Bronchial epithelial cell (primary cell): ENCODE results near the gene NSUN3. TPM values are rescaled to one million over a fixed set of nuclear protein-coding genes. Genes with fewer than 3 reads are reported as not detected.

Experiments used
- DNase-seq: peaks from one replicate; pipeline ENCODE4 v3.0.0-alpha.2; 2010; ENCODE audit warnings: low read depth
- FAIRE-seq: peaks from 2 replicates; lab custom pipeline; 2011; peaks lifted over from hg19 to GRCh38; lab: Jason Lieb, UNC
- H3K27me3 ChIP-seq: 2 replicates; pipeline ENCODE4 v1.5.1; 2011; ENCODE audit warnings: low read length; ENCODE audit not compliant: control insufficient read depth, insufficient read depth
- H3K36me3 ChIP-seq: 2 replicates; pipeline ENCODE4 v1.5.1; 2011; ENCODE audit warnings: low read length; ENCODE audit not compliant: control insufficient read depth, insufficient read depth
- H3K4me3 ChIP-seq: 2 replicates; pipeline ENCODE4 v1.5.1; 2011; ENCODE audit warnings: mild to moderate bottlenecking, low read depth, low read length, control low read depth
- total RNA-seq: library from RNA; depleted of rRNA; stranded (reverse); fragments of >200 nt; gene quantifications from 2 replicates; pipeline ENCODE4 v1.2.1, GENCODE V29; 2014
- TF ChIP-seq, protein P1 (sequence below): IDR thresholded peaks from 2 replicates; pipeline ENCODE4 v1.5.1; 2011; ENCODE audit warnings: mild to moderate bottlenecking, moderate library complexity, low read length, control low read depth, inconsistent platforms; ENCODE audit not compliant: insufficient read depth, severe bottlenecking

Gene NSUN3
- total RNA-seq, 1 donor from 2014 or later = 7.9 TPM

- H3K4me3 ChIP-seq = no peak overlapping the region
- FAIRE-seq = no peak
- no peak for DNase-seq
- TF ChIP-seq, protein P1, sequence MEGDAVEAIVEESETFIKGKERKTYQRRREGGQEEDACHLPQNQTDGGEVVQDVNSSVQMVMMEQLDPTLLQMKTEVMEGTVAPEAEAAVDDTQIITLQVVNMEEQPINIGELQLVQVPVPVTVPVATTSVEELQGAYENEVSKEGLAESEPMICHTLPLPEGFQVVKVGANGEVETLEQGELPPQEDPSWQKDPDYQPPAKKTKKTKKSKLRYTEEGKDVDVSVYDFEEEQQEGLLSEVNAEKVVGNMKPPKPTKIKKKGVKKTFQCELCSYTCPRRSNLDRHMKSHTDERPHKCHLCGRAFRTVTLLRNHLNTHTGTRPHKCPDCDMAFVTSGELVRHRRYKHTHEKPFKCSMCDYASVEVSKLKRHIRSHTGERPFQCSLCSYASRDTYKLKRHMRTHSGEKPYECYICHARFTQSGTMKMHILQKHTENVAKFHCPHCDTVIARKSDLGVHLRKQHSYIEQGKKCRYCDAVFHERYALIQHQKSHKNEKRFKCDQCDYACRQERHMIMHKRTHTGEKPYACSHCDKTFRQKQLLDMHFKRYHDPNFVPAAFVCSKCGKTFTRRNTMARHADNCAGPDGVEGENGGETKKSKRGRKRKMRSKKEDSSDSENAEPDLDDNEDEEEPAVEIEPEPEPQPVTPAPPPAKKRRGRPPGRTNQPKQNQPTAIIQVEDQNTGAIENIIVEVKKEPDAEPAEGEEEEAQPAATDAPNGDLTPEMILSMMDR = no peak
- no peaks in the 10 kb centered on the region for H3K36me3 ChIP-seq
- H3K27me3 ChIP-seq = no peaks in the 10 kb centered on the region
These were observed 13.6 kb upstream of the NSUN3 start for GRCh38 chr3:94049267-94049666.

- TF ChIP-seq, protein P1 = no peak
- H3K4me3 ChIP-seq = no peak overlapping the region
- no peak for FAIRE-seq
These were observed 12.3 kb upstream of the NSUN3 start for GRCh38 chr3:94050546-94050945.

GRCh38 chr3:94061297-94061696 lies 1.6 kb upstream of the NSUN3 start:
- FAIRE-seq (no peak), DNase-seq (no peak)
- Histone ChIP-seq H3K27me3 (no peaks in the 10 kb centered on the region), H3K36me3 (no peaks in the 10 kb centered on the region), H3K4me3 (no peak overlapping the region)
- TF ChIP-seq, protein P1 = no peak

More at GRCh38 chr3:94050546-94050945, 12.3 kb upstream of the NSUN3 start:
- no peaks in the 10 kb centered on the region for H3K27me3 ChIP-seq
- DNase-seq = no peak
- no peaks in the 10 kb centered on the region for H3K36me3 ChIP-seq

DNA sequence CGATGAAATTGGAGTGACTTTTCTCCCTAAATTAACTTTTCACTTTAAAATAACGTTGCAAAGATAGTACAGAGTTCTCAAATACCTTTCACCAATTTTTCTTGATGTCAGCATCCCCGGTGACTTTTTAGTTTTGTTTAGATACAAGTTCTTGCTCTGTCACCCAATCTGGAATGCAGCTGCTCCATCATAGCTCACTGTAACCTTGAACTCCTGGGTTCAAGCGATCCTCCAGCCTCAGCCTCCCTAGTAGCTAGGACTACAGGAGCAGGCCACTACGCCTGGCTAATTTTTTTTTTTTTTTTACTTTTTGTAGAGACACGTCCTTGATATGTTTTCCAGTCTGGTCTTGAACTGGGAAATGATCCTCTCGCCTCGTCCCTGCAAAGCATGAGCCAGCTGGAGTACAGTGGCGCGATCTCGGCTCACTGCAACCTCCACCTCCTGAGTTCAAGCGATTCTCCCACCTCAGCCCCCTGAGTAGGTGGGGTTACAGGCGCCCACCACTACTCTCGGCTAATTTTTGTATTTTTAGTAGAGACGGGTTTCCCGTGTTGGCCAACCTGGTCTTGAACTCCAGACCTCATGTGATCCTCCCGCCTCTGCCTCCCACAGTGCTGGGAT lies 747 bp downstream of the NSUN3 start:
- no peak for DNase-seq
- TF ChIP-seq, protein P1 = no peak
- FAIRE-seq = no peak
- peaks cover 2% of the 10 kb centered on the region for H3K36me3 ChIP-seq
- H3K27me3 ChIP-seq = no peaks in the 10 kb centered on the region
- peak overlapping the region; percentile 82 for H3K4me3 ChIP-seq

DNA sequence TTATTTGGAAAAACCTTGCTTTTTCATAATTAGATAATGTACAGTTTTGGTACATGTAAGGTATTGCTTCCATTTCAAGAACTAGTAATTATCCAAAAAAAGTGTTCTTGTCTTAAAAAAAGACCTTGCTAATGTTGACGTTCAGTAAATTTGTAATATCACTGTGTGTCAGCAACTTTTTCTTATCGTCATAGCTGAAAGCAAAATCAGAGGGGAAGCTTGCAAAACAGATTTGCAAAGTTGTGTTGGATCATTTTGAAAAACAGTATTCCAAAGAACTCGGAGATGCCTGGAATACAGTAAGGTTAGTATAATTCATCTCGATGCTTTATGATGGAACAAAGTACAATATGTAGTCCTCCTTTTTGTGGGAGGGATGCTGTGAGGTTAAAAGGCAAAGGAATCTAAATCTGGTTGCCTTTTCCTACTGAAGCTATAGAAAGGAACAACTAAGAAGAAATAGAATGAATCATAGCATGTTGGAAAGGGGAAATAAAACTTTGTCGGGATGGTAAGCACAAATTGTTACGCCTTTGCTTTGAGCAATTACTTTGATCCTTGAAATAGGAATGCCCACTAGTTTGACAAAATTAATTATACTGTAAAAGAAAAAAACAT lies 1.5 kb downstream of the NSUN3 start:
- DNase-seq = no peak
- Histone ChIP-seq H3K36me3 (peaks cover 2% of the 10 kb centered on the region), H3K27me3 (no peaks in the 10 kb centered on the region), H3K4me3 (no peak overlapping the region)
- TF ChIP-seq, protein P1 = no peak
- FAIRE-seq = no peak
